Measurements from ENCODE around the gene ALPP.
"Not testable (repeated sequence)": the region's sequence is repeated elsewhere in the genome, so short reads cannot be mapped to it uniquely, and the experiment has no call there.

ALPP gene

GRCh38 chr2:232341061-232341738 is 37.4 kb upstream of the ALPP start:
- DNase-seq = no peak

- peak; percentile 1 for DNase-seq
Measured at GRCh38 chr2:232341739-232342126, 36.8 kb upstream of the ALPP start.

- peak; percentile 3 for DNase-seq
Measured at GRCh38 chr2:232342635-232343565, 35.7 kb upstream of the ALPP start.

GRCh38 chr2:232343821-232344220 is 34.7 kb upstream of the ALPP start:
- no peak for DNase-seq

GRCh38 chr2:232345251-232345650 is 33.3 kb upstream of the ALPP start:
- DNase-seq = no peak

GRCh38 chr2:232347369-232347768 is 31.2 kb upstream of the ALPP start:
- no peak for DNase-seq

GRCh38 chr2:232348936-232349335 is 29.6 kb upstream of the ALPP start:
- no peak for DNase-seq

- DNase-seq = no peak
Measured at GRCh38 chr2:232349546-232349945, 29.0 kb upstream of the ALPP start.

GRCh38 chr2:232349946-232350635 is 28.5 kb upstream of the ALPP start:
- no peak for DNase-seq

GRCh38 chr2:232350804-232351685 is 27.5 kb upstream of the ALPP start:
- no peak for DNase-seq

- DNase-seq = no peak
Measured at GRCh38 chr2:232351686-232352510, 26.7 kb upstream of the ALPP start.

GRCh38 chr2:232352511-232353091 is 25.9 kb upstream of the ALPP start:
- no peak for DNase-seq

- DNase-seq = no peak
Measured at GRCh38 chr2:232353096-232353495, 25.5 kb upstream of the ALPP start.

- DNase-seq = no peak
Measured at GRCh38 chr2:232353660-232354059, 24.9 kb upstream of the ALPP start.

- no peak for DNase-seq
Measured at GRCh38 chr2:232354069-232354468, 24.5 kb upstream of the ALPP start.

GRCh38 chr2:232361646-232362045 is 16.9 kb upstream of the ALPP start:
- no peak for DNase-seq

GRCh38 chr2:232362174-232362900 is 16.2 kb upstream of the ALPP start:
- no peak for DNase-seq

GRCh38 chr2:232363064-232363783 is 15.3 kb upstream of the ALPP start:
- DNase-seq = not testable (repeated sequence)

- DNase-seq = no peak
Measured at GRCh38 chr2:232363784-232364615, 14.6 kb upstream of the ALPP start.

Measured in stimulated activated CD4-positive, alpha-beta T cell treated with anti-CD3 and anti-CD28 coated beads, Interleukin-4, amount 100 ng/mL, for 1 hour (primary cell).